Nucleus accumbens (tissue), 56 donors: ENCODE results near the gene CCDC24.

ENCODE experiments used
- DNase-seq, 56 donors: peaks; one replicate each; lab custom pipeline; 2025; lab: John Stamatoyannopoulos, UW

CCDC24 gene

DNA sequence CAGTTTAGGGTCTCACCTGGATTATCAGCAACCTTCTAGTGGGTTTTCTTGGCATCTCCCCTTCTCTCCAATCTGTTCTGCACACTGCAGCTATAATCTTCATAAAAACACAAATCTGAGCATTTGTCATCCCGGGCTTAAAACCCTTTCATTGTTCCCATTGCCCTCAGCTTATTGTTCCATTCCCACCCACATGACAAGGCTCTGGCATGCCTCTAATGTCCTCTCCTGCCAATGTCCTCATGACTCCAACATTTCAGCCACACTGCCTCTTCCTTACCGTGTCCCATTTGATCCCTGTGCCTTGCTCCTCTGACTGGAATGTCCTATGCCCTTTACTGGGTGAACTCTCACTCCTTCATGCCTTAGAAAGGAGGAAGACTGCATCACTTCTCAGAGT, 29.1 kb upstream of the CCDC24 start:
- peak in 26 of 56 donors; percentile 20 to 63 (median 39) for DNase-seq

DNA sequence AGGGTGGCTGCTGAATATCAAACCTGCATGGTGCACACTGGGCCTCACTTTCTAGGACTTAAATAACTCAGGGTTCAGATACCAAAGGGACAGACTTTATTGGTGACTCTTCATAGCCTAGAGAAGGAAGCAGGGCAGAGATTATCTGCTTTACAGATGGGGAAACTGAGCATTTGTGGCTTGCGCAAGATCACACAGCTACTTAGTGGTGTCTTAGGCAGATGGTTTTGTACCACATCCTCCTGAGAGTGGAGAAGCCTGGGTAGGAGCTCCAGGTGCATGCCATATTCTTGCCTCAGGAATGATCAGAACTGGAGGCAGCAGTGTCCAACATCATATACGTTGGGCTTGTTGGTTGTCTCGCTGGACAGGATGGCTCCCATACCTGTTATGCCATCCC, 28.4 kb upstream of the CCDC24 start:
- no peak for DNase-seq

DNA sequence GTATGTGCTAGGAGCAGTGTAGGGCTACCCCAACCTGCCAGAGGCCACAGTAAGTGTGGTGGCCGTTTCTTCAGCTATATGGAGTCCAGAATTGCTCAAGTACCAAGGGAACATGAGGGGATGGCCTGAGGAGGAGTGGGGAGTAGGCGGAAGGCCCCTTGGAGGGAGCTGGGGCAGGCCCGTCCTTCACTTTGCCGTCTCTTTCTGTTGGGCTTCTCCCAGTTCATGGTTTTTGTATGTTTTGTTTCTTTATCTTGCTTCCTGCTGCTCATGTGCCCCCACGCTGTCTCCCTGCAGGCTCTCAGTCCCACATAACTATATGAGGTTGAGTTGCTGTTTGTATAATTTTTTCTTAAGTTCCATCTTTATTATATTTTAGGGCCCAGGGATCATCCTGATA, 27.5 kb upstream of the CCDC24 start:
- no peak for DNase-seq

DNA sequence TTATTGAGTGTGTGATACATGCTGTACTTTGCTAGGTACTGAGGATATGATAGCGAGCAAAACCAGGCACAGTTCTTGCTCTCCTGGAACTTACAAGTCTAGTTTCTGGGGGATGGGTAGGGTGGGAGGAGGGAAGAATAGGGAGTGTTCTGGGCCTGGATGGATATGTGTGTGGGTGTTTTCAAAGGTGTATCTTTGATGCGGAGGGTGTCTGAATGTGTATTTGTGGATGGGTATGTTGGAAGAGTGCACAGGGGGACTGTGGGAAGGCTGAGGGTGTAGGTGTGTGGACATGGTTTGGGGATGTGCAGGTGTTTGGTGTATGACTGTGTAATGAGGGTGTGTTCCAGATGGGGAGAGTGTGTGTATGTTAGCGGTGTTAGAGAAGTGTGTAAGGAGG, 26.1 kb upstream of the CCDC24 start:
- DNase-seq = peak in 7 of 56 donors; percentile 11 to 32 (median 17)

DNA sequence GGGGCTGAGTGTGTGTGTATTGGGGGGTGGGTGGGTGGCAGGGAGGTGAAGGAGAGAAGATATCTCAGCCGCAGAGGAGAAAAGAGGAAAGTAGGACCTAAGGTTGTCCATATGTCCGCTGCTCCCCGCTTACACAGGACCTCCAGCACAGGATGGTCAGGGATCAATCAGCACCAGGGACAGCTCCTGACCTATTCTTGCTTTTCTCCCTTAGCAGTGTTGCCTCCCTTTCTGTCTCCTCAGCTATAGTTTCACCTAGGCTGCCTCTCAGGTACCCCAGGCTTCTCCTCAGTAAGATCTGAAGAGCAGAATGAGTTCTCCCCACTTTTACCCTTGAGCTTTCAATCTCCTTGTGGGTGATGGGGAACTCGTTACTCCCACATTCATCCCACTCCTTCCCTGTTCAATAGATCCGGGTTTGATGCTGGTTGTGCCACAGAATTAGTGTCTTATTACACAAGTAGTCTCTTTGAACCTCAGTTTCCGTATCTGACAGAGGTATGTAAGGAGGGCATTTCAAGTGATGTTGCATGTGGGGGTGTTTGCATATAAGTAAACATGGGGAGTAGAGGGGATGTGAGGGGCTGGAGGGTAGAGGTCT, 23.0 kb upstream of the CCDC24 start:
- no peak for DNase-seq

DNA sequence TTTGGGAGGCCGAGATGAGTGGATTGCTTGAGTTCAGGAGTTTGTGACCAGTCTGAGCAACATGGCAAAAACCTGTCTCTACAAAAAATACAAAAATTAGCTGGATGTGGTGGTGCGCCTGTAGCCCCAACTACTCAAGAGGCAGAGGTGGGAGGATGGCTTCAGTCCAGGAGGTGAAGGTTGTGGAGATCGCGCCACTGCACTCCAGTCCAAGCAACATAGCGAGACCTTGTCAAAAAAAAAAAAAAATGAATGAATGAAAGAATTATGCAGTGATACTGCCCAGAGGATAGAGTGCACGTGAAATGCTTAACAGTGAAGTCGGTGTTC, 22.0 kb upstream of the CCDC24 start:
- no peak for DNase-seq

DNA sequence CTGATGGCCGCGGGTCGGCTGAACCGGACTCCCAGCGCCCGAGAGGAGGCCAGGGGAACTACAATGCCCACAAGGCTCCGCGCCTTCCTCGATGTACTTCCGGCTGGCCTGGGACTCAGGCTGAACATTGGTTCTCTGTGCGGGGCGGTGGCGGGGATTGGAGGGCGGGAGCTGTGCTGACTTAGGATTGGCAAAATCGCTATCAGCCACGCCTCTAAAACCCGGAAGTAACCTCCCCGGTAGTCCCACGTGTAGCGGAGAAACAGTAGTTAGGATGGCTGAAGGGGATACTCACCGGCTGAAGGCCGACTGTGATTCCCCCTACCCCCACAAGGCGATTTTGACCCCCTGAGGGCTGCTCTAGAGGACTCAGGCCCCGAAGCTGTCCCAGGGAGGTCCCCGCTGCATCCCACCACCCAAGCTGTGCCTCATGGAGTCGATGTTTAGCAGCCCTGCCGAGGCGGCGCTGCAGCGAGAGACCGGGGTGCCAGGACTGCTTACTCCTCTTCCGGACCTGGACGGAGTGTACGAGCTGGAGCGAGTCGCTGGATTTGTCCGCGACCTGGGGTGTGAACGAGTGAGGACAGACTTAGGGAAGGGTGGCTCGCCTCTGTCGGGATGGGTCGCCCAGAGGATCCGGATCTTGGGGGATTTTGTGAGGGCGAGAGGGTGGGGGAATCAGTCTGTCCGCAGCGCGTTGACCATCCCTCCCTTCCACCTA, 21.5 kb upstream of the CCDC24 start, which contains the start of gene DPH2:
Gene DPH2, plus strand, starts transcription at position 265 of the 721 bp plus-strand sequence. Its CDS starts 166 bp downstream, at position 431.
- DNase-seq = peak; percentile 43 to 99 (median 95)

DNA sequence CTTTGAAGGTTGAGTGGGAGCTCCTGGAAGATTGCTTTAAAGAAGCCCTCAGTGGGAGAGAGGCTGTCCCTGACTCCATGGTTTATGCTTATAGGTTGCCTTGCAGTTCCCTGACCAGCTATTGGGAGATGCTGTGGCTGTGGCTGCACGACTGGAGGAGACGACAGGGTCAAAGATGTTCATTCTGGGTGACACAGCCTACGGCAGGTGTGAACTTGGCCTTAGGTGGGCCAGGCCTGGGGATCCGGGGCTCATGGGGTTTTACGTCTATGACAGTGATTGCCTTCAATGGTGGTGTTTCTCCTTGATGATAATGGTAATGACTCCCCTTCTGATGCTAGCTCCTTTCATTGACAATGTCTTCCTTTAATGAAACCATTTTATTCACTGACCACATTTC, 20.9 kb upstream of the CCDC24 start:
- DNase-seq = no peak

DNA sequence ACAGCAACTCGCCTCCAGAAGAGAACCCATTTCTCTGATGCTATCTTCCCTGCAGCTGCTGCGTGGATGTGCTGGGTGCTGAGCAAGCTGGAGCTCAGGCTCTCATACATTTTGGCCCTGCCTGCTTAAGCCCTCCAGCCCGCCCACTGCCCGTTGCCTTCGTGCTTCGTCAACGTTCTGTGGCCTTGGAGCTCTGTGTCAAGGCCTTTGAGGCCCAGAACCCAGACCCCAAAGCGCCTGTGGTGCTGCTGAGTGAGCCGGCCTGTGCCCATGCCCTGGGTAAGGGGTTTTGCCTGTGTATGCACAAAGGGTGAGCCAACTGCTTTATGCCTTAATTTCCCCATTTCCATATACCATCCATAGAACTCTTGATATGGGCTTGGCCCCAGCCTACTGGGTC, 20.5 kb upstream of the CCDC24 start:
- no peak for DNase-seq

DNA sequence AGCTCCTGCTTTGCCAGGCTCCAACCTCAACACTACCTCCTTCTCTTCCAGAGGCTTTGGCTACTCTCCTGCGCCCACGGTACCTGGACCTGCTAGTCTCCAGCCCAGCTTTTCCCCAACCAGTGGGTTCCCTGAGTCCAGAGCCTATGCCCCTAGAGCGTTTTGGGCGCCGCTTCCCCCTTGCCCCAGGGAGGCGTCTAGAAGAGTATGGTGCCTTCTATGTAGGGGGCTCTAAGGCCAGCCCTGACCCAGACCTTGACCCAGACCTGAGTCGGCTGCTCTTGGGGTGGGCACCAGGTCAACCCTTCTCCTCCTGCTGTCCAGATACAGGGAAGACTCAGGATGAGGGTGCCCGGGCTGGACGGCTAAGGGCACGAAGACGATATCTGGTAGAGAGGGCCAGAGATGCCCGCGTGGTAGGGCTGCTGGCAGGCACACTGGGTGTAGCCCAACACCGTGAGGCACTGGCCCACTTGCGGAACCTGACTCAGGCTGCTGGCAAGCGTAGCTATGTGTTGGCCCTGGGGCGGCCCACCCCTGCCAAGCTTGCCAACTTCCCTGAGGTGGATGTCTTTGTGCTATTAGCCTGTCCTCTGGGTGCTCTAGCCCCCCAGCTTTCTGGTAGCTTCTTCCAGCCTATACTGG, 19.9 kb upstream of the CCDC24 start:
- no peak for DNase-seq

DNA sequence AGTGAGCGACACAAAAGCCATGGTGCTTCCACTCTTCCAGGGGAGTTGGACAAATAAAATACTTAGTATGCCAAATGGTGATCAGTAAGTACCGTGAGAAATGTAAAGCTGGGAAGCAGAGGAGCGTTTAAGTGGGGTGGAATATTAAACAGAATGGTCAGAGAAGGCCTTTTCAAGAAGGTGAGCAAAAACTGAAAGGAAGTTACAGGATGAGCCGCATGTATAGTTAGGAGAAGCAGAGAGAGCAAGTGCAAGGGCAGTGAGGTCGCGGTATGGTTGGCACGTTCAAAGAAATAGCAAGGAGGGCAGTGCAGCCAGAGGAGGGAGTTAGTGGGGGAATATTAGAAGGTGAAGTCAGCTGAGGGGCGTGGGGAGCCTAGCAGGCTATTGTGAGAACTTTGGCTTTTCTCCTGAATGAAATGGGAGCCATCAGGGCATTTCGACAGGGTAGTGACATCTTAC, 17.4 kb upstream of the CCDC24 start:
- no peak for DNase-seq

DNA sequence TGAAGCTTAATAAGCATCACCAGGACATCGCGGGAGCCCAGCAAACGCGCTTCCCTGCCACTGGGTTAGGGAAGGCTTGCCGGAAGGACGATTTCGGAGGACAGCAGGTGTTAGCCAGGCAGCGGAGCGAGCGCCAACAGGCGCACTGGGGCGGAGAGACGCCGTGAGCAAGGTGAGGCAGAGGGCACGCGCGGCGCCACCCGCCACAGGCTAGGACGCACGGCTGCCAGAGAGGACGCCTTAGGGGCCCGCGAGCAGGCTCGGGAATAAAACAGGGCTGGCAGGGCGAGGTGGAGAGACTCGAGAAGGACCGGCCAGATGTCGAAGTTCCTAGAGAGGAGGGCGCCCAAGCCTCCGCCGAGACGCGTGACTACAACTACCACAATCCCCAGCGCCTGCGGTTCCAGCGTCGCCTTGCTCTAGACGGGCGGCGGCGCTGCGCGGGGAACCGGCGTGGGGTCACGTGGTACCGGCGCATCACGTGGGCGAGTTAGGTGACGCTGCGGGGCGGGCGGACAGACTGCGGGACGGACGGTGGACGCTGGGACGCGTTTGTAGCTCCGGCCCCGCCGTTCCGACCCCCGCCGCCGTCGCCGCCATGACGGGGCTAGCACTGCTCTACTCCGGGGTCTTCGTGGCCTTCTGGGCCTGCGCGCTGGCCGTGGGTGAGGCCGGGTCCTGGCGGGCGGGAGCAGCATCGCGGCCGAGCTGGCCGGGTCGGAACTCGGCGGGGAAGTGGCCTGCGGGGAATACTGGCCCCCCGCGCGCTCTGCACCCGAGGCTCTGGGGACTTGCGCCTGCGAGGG, 16.8 kb upstream of the CCDC24 start, which contains the start of gene ATP6V0B:
Gene ATP6V0B, plus strand, starts transcription at position 518 of the 806 bp plus-strand sequence. Its CDS starts 81 bp downstream, at position 599.
- DNase-seq = peak; percentile 68 to 99 (median 94)

DNA sequence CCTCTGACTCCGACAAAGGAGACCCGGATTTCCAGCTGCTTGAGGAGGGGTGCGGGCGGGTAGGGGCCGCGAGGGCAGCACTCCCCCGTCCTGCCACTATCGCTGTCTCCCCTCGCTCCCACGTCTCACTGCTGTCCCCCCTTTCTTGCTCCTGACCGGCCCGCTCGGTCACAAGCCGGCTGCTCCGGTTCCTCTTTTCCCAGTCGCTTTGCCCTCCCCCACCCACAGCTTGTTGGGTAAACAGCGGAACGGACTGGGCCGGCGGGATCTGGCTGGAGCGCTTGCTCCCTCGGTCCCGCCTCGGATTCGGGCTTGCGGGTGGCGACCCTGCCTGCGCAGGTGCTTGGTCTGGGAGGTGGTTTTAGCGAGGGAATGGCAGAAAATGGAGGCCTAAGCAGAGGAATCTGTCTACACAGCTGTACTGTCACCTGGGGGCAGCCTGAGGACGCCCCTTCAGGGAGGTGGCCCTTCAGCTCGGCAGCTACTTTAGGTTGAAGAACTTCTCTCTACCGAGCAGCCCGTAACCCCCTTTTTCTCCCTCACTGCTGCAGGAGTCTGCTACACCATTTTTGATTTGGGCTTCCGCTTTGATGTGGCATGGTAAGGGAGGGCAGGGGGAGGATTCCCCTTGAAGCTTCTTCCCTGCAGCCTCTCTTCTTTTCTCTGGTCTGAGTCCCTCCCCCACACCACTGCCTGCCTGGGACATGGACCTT, 16.0 kb upstream of the CCDC24 start:
- DNase-seq = peak in 26 of 56 donors; percentile 18 to 58 (median 44)

DNA sequence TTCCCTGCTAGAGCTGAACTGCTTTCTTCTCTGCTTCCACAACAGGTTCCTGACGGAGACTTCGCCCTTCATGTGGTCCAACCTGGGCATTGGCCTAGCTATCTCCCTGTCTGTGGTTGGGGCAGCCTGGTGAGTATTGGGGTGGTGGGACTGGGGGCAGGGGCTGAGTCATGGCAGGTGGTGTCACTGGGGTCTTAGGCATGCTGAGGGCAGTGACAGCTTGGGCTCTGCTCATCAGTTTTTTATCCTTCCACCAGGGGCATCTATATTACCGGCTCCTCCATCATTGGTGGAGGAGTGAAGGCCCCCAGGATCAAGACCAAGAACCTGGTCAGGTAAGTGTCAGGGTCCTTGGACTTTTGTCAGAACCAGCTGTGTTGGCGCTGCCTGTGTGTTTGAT, 15.4 kb upstream of the CCDC24 start:
- no peak for DNase-seq

DNA sequence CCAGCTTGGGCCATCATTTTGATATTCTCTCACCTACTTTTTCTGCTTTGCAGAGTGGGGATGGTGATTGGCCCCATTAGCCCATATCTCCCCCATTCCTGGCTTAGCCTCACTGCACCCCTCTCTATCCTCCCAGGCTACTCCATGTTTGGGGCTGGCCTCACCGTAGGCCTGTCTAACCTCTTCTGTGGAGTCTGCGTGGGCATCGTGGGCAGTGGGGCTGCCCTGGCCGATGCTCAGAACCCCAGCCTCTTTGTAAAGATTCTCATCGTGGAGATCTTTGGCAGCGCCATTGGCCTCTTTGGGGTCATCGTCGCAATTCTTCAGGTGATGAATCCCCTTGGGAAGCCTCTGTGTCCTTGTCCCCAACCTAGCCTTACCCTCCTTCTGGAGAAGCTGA, 14.5 kb upstream of the CCDC24 start:
- DNase-seq = no peak

DNA sequence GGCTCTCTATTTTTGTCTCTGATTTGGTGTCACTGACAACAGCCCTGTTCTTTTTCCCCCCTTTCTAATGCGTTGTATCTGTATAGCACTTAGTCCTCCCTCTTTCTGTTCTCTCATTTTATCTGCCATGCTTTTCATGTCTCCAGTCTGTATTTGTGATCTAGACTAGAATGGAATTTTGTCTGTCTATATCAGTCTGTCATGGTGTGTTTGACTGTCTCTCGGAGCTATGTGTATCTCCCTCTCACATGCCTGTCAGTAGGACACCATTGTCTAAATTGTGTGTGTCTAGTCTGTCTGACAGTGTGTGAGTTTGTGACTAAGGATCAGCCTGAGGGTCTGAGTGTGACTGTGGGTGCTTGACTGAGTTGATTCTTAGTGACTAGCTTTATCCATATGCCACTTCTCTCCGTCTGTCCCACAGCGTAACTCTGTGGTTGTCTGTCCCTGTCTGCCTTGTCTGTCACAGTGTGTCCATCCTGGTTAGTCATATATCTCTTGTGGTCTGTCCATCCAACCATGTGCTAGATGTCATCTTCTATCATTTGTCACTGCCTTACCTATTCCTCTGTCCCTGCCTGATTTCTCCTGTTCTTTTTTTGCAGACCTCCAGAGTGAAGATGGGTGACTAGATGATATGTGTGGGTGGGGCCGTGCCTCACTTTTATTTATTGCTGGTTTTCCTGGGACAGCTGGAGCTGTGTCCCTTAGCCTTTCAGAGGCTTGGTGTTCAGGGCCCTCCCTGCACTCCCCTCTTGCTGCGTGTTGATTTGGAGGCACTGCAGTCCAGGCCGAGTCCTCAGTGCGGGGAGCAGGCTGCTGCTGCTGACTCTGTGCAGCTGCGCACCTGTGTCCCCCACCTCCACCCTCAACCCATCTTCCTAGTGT, 13.8 kb upstream of the CCDC24 start:
- no peak for DNase-seq

DNA sequence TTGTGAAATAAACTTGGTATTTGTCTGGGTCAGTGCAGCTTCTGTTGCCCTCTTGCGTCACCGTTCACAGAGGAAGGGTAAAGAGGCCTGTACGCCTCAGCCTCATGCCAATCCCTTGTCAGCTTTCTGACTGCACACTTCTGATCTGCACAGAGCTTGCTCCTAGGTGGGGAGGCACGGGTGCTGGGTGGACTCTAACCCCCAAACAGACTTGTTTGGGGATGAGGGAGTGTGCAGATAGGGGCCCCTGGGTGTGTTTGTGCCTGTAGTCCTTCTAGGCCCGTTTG, 13.2 kb upstream of the CCDC24 start:
- DNase-seq = no peak

DNA sequence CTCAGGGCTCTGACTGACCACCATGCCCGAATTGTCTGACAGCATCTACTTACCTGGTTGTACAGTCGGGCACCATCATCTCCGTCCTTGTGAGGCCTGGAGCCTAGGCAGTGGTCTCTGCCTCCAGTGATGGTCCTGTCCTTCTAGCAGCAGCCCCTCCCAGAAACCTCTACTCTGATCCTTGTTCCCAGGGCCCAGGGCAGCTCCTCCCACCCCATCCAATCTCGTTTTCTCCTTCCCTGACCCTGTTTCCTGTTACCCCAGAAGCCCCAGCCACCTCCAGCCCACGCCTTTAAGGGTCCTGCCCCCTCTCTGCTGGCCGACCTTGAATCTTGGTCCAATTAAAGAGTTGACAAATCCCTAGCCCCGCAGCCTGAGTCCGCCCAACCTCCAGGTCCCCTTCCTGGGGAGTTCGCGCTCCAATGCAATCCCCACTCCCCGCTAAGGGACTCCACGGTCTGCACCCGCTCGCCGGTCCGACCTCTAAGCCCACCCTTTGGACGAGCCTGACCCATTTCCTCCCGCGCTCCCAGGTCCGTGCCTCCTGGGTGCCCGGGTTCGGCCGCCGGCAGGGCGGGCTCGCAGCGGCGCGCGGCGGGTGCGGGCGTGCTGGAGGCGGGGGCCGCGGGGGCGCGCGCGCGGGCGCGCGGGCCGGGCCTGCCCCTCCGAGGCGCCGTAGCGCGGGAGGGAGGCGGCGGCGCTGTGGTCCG, 12.7 kb upstream of the CCDC24 start, which contains the start of gene B4GALT2:
Gene B4GALT2, plus strand, starts transcription at position 660 of the 710 bp plus-strand sequence. CDS start 1,951 bp downstream, outside the sequence.
- DNase-seq = peak in 35 of 56 donors; percentile 6 to 76 (median 30)

DNA sequence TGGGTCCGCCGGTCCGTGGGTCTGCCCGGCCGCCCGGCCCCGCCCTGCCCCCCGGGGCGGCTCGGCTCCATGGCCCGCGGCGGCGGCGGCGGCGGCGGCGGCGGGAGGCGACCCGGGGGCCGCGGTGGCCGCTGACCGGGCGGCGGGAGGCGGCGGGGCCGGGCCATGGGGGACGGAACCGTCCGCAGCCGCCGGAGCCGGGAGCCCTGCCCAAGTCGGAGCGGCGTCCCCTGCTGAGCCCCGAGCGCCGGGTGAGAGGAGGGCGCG, 12.2 kb upstream of the CCDC24 start:
- no peak for DNase-seq
